Muscle layer of colon (tissue), 2 donors: ENCODE measurements around the gene RFXAP.

Experiments
- H3K27ac ChIP-seq: one replicate; pipeline ENCODE4 v1.7.0; 2013; ENCODE audit warnings: low read depth, mild to moderate bottlenecking, low read length, moderate library complexity
- H3K27me3 ChIP-seq, 2 donors: one replicate each; pipeline ENCODE4 v1.7.0; 2013; ENCODE audit warnings: low read length in 2 of 2, mild to moderate bottlenecking in 2 of 2; ENCODE audit not compliant: insufficient read depth in 2 of 2, control insufficient read depth in 1 of 2
- H3K36me3 ChIP-seq: one replicate; pipeline ENCODE4 v1.7.0; 2013; ENCODE audit warnings: mild to moderate bottlenecking, low read length; ENCODE audit not compliant: insufficient read depth
- H3K4me1 ChIP-seq: one replicate; pipeline ENCODE4 v1.7.0; 2013; ENCODE audit warnings: mild to moderate bottlenecking, low read length; ENCODE audit not compliant: insufficient read depth
- H3K4me3 ChIP-seq, 2 donors: one replicate each; pipeline ENCODE4 v1.7.0; 2013; ENCODE audit warnings: low read length in 2 of 2, low read depth in 1 of 2, mild to moderate bottlenecking in 1 of 2, moderate library complexity in 1 of 2
- H3K9ac ChIP-seq: one replicate; pipeline ENCODE4 v1.7.0; 2013; ENCODE audit warnings: low read length
- H3K9me3 ChIP-seq: one replicate; pipeline ENCODE4 v1.7.0; 2013; ENCODE audit warnings: mild to moderate bottlenecking, low read length
- donor health status: abdominal sarcoma.
- donor health status: Adenocarcinoma of cecum.

Gene RFXAP

GRCh38 chr13:36870050-36870692, 51.1 kb downstream of the RFXAP start:
- no peaks in the 10 kb centered on the region for H3K4me1 ChIP-seq
- H3K9ac ChIP-seq = no peak overlapping the region
- H3K9me3 ChIP-seq = no peaks in the 10 kb centered on the region
- H3K27ac ChIP-seq = no peak overlapping the region
- H3K4me3 ChIP-seq = no peak overlapping the region
- no peaks in the 10 kb centered on the region for H3K27me3 ChIP-seq
- H3K36me3 ChIP-seq = peaks cover 26% of the 10 kb centered on the region

- Histone ChIP-seq H3K4me1 (no peaks in the 10 kb centered on the region), H3K27ac (no peak overlapping the region), H3K4me3 (no peak overlapping the region), H3K9me3 (no peaks in the 10 kb centered on the region), H3K9ac (no peak overlapping the region), H3K36me3 (peaks cover 18% of the 10 kb centered on the region), H3K27me3 (no peaks in the 10 kb centered on the region)
Measured at GRCh38 chr13:36872621-36873020, 53.6 kb downstream of the RFXAP start.

- Histone ChIP-seq H3K4me1 (no peaks in the 10 kb centered on the region), H3K9me3 (no peaks in the 10 kb centered on the region), H3K27me3 (no peaks in the 10 kb centered on the region), H3K36me3 (peaks cover 18% of the 10 kb centered on the region), H3K9ac (no peak overlapping the region), H3K27ac (no peak overlapping the region), H3K4me3 (no peak overlapping the region)
Measured at GRCh38 chr13:36875431-36875830, 56.4 kb downstream of the RFXAP start.

GRCh38 chr13:36875961-36876360, 56.9 kb downstream of the RFXAP start:
- no peaks in the 10 kb centered on the region for H3K27me3 ChIP-seq
- H3K4me3 ChIP-seq = no peak overlapping the region
- H3K9me3 ChIP-seq = no peaks in the 10 kb centered on the region
- no peaks in the 10 kb centered on the region for H3K4me1 ChIP-seq
- no peak overlapping the region for H3K9ac ChIP-seq
- no peak overlapping the region for H3K27ac ChIP-seq
- peaks cover 17% of the 10 kb centered on the region for H3K36me3 ChIP-seq
